ENCODE results near the gene ARL4A.

Gene ARL4A

DNA sequence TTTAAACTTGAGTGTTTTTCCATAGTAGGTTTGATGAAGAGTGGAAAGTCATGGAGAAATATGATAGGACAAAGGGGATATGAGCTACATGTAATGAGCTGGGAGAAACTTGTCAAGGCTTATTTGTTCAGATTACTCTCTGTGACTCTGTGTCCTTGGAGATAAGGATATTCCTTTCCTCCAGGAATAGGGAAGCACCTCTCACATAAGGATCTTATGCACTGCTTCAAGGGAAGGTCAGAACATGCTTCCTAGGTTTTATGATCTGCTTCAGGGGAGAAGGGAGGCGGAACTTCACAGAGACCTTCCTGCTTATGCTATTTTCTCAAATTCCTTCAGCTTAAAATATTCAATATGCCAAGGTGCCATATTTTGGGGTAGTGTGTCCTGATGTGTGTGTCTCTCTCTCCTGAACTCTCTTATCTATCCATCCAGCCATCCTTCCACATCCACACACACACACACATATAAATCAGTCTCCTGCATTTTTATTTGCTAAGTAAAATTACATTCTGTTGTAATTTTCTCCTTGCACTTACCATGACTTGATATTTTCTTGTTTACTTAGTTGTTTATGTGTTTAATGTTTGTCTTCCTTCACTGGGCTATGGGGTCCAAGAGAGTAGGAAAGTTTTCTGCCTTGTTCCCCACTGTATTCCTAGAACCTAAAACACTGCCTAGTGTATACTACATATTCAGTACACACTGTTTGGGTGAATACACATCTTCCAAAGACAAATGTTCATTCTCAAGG, 26.4 kb downstream of the ARL4A start:
- TF ChIP-seq, protein P1, sequence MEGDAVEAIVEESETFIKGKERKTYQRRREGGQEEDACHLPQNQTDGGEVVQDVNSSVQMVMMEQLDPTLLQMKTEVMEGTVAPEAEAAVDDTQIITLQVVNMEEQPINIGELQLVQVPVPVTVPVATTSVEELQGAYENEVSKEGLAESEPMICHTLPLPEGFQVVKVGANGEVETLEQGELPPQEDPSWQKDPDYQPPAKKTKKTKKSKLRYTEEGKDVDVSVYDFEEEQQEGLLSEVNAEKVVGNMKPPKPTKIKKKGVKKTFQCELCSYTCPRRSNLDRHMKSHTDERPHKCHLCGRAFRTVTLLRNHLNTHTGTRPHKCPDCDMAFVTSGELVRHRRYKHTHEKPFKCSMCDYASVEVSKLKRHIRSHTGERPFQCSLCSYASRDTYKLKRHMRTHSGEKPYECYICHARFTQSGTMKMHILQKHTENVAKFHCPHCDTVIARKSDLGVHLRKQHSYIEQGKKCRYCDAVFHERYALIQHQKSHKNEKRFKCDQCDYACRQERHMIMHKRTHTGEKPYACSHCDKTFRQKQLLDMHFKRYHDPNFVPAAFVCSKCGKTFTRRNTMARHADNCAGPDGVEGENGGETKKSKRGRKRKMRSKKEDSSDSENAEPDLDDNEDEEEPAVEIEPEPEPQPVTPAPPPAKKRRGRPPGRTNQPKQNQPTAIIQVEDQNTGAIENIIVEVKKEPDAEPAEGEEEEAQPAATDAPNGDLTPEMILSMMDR (conservative IDR thresholded peaks at IDR 0.05; ENCODE audit: low read length), result no peak
- no peak for TF ChIP-seq EZH2phosphoT487 (IDR thresholded peaks at IDR 0.05; ENCODE audit: borderline replicate concordance)
- H2AFZ ChIP-seq (ENCODE audit: low read length), result no peak overlapping the region
- no peaks in the 10 kb centered on the region for H3K27me3 ChIP-seq (ENCODE audit: insufficient read depth, low read length, poor library complexity, severe bottlenecking)
- H3K9me3 ChIP-seq (ENCODE audit: insufficient read depth, low read depth, low read length), result no peaks in the 10 kb centered on the region
- H3K4me3 ChIP-seq (ENCODE audit: low read length, poor library complexity, severe bottlenecking), result no peak overlapping the region
- H3K4me2 ChIP-seq (ENCODE audit: low read depth, low read length, poor library complexity, severe bottlenecking), result no peak overlapping the region
- no peaks in the 10 kb centered on the region for H3K36me3 ChIP-seq (ENCODE audit: insufficient read depth, low read length)
- no peaks in the 10 kb centered on the region for H3F3A ChIP-seq (ENCODE audit: low read depth)
- no peaks in the 10 kb centered on the region for H3K79me2 ChIP-seq (ENCODE audit: insufficient read depth, low read length)
- H4K20me1 ChIP-seq (ENCODE audit: insufficient read depth, low read length, poor library complexity, severe bottlenecking), result no peaks in the 10 kb centered on the region
- no peaks in the 10 kb centered on the region for H3K9me2 ChIP-seq (replicated peaks; ENCODE audit: low read depth, low read length)
- no peaks in the 10 kb centered on the region for H3K4me1 ChIP-seq (ENCODE audit: insufficient read depth, low read length, poor library complexity, severe bottlenecking)
- no peak overlapping the region for H3K9ac ChIP-seq (ENCODE audit: low read depth, low read length, poor library complexity, severe bottlenecking)

DNA sequence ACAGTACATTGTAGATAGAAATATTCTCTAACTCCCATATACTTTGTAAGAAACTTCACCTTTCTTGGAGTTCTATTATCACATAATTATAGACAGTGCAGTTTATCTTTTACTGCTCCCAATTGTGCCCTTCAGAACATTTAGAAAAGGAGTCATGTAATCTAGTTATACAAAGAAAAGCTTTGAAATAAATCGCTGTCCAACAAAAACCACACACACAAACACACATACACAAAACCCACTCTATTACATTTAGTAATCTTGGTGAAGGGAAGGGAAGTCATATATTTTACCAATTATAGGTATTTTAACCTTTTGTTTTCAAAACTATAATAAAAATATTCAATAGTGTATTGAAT, 26.9 kb downstream of the ARL4A start:
- H3K36me3 ChIP-seq (ENCODE audit: insufficient read depth, low read length), result no peaks in the 10 kb centered on the region
- H3K9me3 ChIP-seq (ENCODE audit: insufficient read depth, low read depth, low read length), result no peaks in the 10 kb centered on the region
- no peak overlapping the region for H3K4me2 ChIP-seq (ENCODE audit: low read depth, low read length, poor library complexity, severe bottlenecking)
- H3F3A ChIP-seq (ENCODE audit: low read depth), result no peaks in the 10 kb centered on the region
- H3K27me3 ChIP-seq (ENCODE audit: insufficient read depth, low read length, poor library complexity, severe bottlenecking), result no peaks in the 10 kb centered on the region
- H3K9me2 ChIP-seq (replicated peaks; ENCODE audit: low read depth, low read length), result no peaks in the 10 kb centered on the region
- H2AFZ ChIP-seq (ENCODE audit: low read length), result no peak overlapping the region
- no peaks in the 10 kb centered on the region for H3K79me2 ChIP-seq (ENCODE audit: insufficient read depth, low read length)
- H3K4me1 ChIP-seq (ENCODE audit: insufficient read depth, low read length, poor library complexity, severe bottlenecking), result no peaks in the 10 kb centered on the region
- H3K4me3 ChIP-seq (ENCODE audit: low read length, poor library complexity, severe bottlenecking), result no peak overlapping the region
- TF ChIP-seq, protein P1 (conservative IDR thresholded peaks at IDR 0.05; ENCODE audit: low read length), result no peak
- no peak for TF ChIP-seq EZH2phosphoT487 (IDR thresholded peaks at IDR 0.05; ENCODE audit: borderline replicate concordance)
- no peak overlapping the region for H3K9ac ChIP-seq (ENCODE audit: low read depth, low read length, poor library complexity, severe bottlenecking)
- H4K20me1 ChIP-seq (ENCODE audit: insufficient read depth, low read length, poor library complexity, severe bottlenecking), result no peaks in the 10 kb centered on the region

- no peaks in the 10 kb centered on the region for H3K9me2 ChIP-seq (replicated peaks; ENCODE audit: low read depth, low read length)
- H3K36me3 ChIP-seq (ENCODE audit: insufficient read depth, low read length), result no peaks in the 10 kb centered on the region
- TF ChIP-seq, protein P1 (conservative IDR thresholded peaks at IDR 0.05; ENCODE audit: low read length), result no peak
- TF ChIP-seq EZH2phosphoT487 (IDR thresholded peaks at IDR 0.05; ENCODE audit: borderline replicate concordance), result no peak
- no peaks in the 10 kb centered on the region for H3K4me1 ChIP-seq (ENCODE audit: insufficient read depth, low read length, poor library complexity, severe bottlenecking)
- H4K20me1 ChIP-seq (ENCODE audit: insufficient read depth, low read length, poor library complexity, severe bottlenecking), result no peaks in the 10 kb centered on the region
- H3K79me2 ChIP-seq (ENCODE audit: insufficient read depth, low read length), result no peaks in the 10 kb centered on the region
- H3K27me3 ChIP-seq (ENCODE audit: insufficient read depth, low read length, poor library complexity, severe bottlenecking), result no peaks in the 10 kb centered on the region
- no peak overlapping the region for H3K4me2 ChIP-seq (ENCODE audit: low read depth, low read length, poor library complexity, severe bottlenecking)
- H3K9me3 ChIP-seq (ENCODE audit: insufficient read depth, low read depth, low read length), result no peaks in the 10 kb centered on the region
- no peak overlapping the region for H3K4me3 ChIP-seq (ENCODE audit: low read length, poor library complexity, severe bottlenecking)
- H3F3A ChIP-seq (ENCODE audit: low read depth), result no peaks in the 10 kb centered on the region
- no peak overlapping the region for H3K9ac ChIP-seq (ENCODE audit: low read depth, low read length, poor library complexity, severe bottlenecking)
- H2AFZ ChIP-seq (ENCODE audit: low read length), result no peak overlapping the region
These were observed 28.1 kb downstream of the ARL4A start for GRCh38 chr7:12715372-12716133.

Measured in Loucy (cell line).